Measurements from ENCODE around the gene INPP5B. TPM values are rescaled to one million over a fixed set of nuclear protein-coding genes. Genes with fewer than 3 reads are reported as not detected.

The INPP5B gene
- total RNA-seq = 14.1 and 29.4 TPM in 2 replicates

DNA sequence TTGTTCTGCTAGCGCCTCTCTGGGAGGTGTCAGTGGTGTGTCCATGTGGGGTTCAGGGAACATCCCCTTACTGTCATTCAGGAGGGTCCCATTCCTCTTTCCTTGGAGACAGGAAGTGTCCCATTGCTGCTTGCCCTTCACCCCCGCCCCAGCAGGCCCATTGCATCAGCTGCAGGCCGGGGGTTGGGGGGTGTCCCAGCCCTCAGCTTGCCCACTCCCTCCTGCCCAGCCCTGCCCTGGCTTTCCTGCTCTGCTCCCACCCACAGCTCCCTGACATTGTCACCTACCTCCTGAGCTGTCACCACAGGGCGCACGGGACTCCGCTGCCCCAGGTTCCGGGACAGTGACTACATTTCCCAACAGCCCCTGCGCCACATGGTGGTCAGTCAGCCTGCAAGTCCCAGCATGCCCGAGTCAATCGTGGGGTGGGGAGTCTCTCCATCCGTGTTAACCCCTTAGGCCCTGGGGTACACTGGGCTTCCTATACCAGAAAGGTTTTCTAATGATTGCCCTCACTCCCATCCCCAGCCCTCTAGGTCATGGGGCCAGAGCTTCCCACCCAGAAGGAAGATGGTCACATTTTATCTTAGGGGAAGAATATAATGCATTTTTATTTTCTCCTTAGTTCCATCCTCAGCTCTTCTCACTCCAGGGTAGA lies at the start of gene INPP5B:
TSS of gene INPP5B (minus strand) at position 351 of the 658 bp plus-strand sequence. CDS start 745 bp downstream, outside the sequence.

DNA sequence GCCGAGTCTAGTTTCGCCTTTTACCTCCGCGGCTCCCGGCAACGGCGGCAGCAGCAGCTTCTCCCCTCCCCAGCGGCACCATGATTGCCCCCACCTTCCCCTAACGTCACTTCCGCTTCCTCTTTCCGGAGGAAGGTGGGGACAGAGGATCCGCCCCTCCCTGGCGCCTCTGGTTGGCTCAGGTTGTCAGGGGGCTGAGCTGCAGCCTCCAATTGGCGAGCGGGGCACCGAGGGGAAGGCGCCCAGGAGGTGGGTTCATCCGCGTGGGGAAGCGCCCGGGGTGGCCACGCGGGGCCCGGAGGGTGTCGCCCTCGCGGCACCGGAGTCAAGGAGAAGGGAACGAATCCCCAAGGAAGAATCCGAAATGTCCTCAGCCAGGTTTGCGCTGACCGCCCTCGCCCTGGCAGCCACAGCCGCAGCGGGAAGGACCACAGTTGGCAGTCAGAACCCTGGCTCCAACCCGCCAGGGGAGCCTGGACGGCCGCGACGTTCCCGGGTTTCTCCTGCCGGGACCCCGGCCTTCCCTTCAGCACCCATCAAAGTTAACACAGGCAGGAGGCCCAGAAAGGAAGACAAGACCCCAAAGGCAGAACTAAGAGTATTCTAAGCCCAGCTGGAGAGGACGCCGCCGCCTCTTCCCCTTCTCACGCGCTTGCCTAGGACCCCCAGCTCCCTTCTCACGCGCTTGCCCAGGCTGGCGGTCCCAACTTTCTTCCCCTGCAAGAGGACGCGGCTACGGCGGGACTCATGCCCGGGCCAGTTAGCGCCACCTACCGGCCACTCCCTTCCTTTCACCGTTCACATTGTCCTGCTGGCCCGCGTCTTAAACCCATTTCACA lies 87.1 kb downstream of the INPP5B start, which contains the start of gene MTF1:
TSS of gene MTF1 (minus strand) at position 86 of the 839 bp plus-strand sequence. CDS start 1,934 bp downstream, outside the sequence.

Other genes with a start within 250 kb of the INPP5B start
- gene EPHA10, start 181.9 kb downstream of the INPP5B start, total RNA-seq = under 0.01 TPM in 1 of 2 replicates, not detected in the other
- gene MANEAL, start 153.2 kb downstream of the INPP5B start, total RNA-seq = 0.32 and 1.6 TPM in 2 replicates
- 7.4 and 8.8 TPM in 2 replicates for gene C1orf122, start 139.3 kb downstream of the INPP5B start, total RNA-seq
- gene YRDC, start 138.8 kb downstream of the INPP5B start, total RNA-seq = 12.5 and 18.0 TPM in 2 replicates
- gene MTF1, start 87.5 kb downstream of the INPP5B start, total RNA-seq = 1.9 and 4.8 TPM in 2 replicates
- gene SF3A3, start 43.0 kb upstream of the INPP5B start, total RNA-seq = 82.6 and 115 TPM in 2 replicates
- gene FHL3, start 58.5 kb upstream of the INPP5B start, total RNA-seq = 11.7 and 21.2 TPM in 2 replicates
- gene UTP11, start 65.7 kb upstream of the INPP5B start, total RNA-seq = 25.0 and 29.5 TPM in 2 replicates
- gene POU3F1, start 99.7 kb upstream of the INPP5B start, total RNA-seq = not detected in 2 replicates

All from bladder microvascular endothelial cell (primary cell).